Activated naive CD8-positive, alpha-beta T cell treated with anti-CD3 and anti-CD28 coated beads, Interleukin-2, amount 10 ng/mL, durations not matched to agents 7 days and 5 days (primary cell): ENCODE data around the gene NOC2L. TPM values are rescaled to one million over a fixed set of nuclear protein-coding genes. Genes with fewer than 3 reads are reported as not detected.

Source experiments
- ATAC-seq: fragments of 150-1000 bp; cut with Tn5 transposase; one replicate; pipeline ENCODE4 v1.10.0; 2021; ENCODE audit warnings: low read depth, moderate library complexity
- POLR2A ChIA-PET: fragments of 350-600 bp; sonication (Branson Sonifier 250); formaldehyde crosslinking; loops from one replicate; lab custom pipeline; 2021; ENCODE audit warnings: antibody characterized with exemption; lab: Charles Lee
- DNase-seq: peaks from one replicate; pipeline ENCODE4 v3.0.0; 2021
- H3K27ac Mint-ChIP-seq: one replicate; pipeline ENCODE4 v1.8.0; 2022; ENCODE audit warnings: mild to moderate bottlenecking, mixed read lengths
- H3K27me3 Mint-ChIP-seq: one replicate; pipeline ENCODE4 v1.8.0; 2022; ENCODE audit warnings: mild to moderate bottlenecking, moderate library complexity, mixed read lengths
- H3K36me3 Mint-ChIP-seq: one replicate; pipeline ENCODE4 v1.8.0; 2021; ENCODE audit warnings: mild to moderate bottlenecking, mixed read lengths
- H3K4me1 Mint-ChIP-seq: one replicate; pipeline ENCODE4 v1.8.0; 2021; ENCODE audit warnings: mixed read lengths
- H3K4me3 Mint-ChIP-seq: one replicate; pipeline ENCODE4 v1.8.0; 2022; ENCODE audit warnings: mild to moderate bottlenecking, moderate library complexity, mixed read lengths
- H3K9me3 Mint-ChIP-seq: one replicate; pipeline ENCODE4 v1.8.0; 2021; ENCODE audit warnings: mixed read lengths
- total RNA-seq, 2 experiments: library from RNA; stranded (reverse); gene quantifications; one replicate each; pipeline ENCODE4 v1.2.3, GENCODE V29; 2021

NOC2L gene
- total RNA-seq, 2 experiments from 2014 or later: 63.0 to 63.4 TPM

DNA sequence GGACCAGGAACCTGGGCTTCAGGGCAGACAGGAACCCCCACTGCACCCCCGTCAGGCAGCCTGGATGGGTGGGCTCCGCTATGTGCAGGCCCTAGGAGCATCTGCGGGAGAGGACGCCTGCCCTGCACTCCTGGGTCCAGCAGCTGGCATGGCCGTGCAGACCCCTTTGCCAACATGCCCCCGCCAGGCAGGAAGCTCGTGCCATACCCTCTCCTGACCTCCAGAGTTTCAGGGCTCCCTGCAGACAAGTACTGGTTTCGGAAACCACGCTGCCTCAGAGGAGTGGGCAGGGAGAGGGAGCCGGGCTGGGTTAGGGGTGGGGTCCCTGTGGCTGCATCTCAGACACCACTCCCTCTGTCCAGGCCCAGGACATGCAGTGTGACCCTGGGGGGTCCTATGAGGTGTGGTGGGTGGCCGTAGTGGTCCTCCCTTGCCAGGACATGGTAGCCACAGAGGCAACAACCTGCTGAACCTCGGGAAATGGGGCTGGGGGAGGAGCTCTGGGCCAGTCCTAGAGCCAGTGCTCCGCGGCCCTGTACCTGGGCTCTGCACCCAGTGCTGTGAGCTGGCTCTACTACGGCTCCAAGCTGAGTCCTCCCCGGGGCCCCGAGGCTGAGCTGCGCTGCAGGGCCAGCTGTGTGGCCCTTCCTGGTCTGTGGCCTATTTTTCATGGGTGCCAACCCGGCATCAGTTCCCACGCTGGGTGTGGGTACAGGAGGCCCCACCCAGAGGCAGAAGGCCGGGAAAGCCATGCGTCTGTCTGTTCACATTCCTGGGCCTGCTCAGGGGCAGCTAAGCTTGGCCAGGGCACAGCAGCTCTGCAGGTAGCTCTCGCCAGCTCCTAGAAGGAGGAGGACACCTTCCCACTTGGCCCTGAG lies 8.6 kb upstream of the NOC2L start:
- H3K36me3 Mint-ChIP-seq: no peaks in the 10 kb centered on the region
- peaks cover 3% of the 10 kb centered on the region for H3K4me1 Mint-ChIP-seq
- no peak overlapping the region for H3K27ac Mint-ChIP-seq
- no peak for DNase-seq
- peaks cover 3% of the 10 kb centered on the region for H3K9me3 Mint-ChIP-seq
- no peak for ATAC-seq
- H3K27me3 Mint-ChIP-seq: peaks cover 4% of the 10 kb centered on the region
- H3K4me3 Mint-ChIP-seq: no peak overlapping the region
- POLR2A ChIA-PET: interaction anchor here (1.0 to 1.8 kb wide), 5 partner anchors 26 to 71 kb away, joined by 3 to 11 read pairs (median 6); partner anchors contain the start of gene ISG15

GRCh38 chr1:966704-967300 lies 7.7 kb upstream of the NOC2L start:
- peaks cover 5% of the 10 kb centered on the region for H3K4me1 Mint-ChIP-seq
- peak overlapping the region; percentile 87 for H3K27ac Mint-ChIP-seq
- ATAC-seq (peak; percentile 85), DNase-seq (peak; percentile 82)
- H3K27me3 Mint-ChIP-seq: peaks cover 4% of the 10 kb centered on the region
- H3K9me3 Mint-ChIP-seq: peaks cover 3% of the 10 kb centered on the region
- H3K36me3 Mint-ChIP-seq: no peaks in the 10 kb centered on the region
- H3K4me3 Mint-ChIP-seq: peak overlapping the region; percentile 82
- POLR2A ChIA-PET: interaction anchor here (1.0 to 1.8 kb wide), 8 partner anchors 25 to 74 kb away, joined by 3 to 11 read pairs (median 4); partner anchors contain the start of gene ISG15

GRCh38 chr1:966135-966703 lies 7.2 kb upstream of the NOC2L start, which contains the start of gene PLEKHN1:
PLEKHN1 (plus strand) TSS chr1:966482; CDS start chr1:966532, 50 bp downstream.
- H3K9me3 Mint-ChIP-seq: peaks cover 3% of the 10 kb centered on the region
- peak within 1 kb of the TSS; percentile 82 for H3K4me3 Mint-ChIP-seq
- POLR2A ChIA-PET: interaction anchor here (1.0 to 1.8 kb wide), 8 partner anchors 25 to 74 kb away, joined by 3 to 11 read pairs (median 4); partner anchors contain the start of gene ISG15
- H3K4me1 Mint-ChIP-seq: peaks cover 5% of the 10 kb centered on the region
- H3K27ac Mint-ChIP-seq: peak within 1 kb of the TSS; percentile 87
- H3K36me3 Mint-ChIP-seq: no peaks in the 10 kb centered on the region
- H3K27me3 Mint-ChIP-seq: peaks cover 4% of the 10 kb centered on the region
- peak; percentile 46 for ATAC-seq
- DNase-seq: peak; percentile 68

DNA sequence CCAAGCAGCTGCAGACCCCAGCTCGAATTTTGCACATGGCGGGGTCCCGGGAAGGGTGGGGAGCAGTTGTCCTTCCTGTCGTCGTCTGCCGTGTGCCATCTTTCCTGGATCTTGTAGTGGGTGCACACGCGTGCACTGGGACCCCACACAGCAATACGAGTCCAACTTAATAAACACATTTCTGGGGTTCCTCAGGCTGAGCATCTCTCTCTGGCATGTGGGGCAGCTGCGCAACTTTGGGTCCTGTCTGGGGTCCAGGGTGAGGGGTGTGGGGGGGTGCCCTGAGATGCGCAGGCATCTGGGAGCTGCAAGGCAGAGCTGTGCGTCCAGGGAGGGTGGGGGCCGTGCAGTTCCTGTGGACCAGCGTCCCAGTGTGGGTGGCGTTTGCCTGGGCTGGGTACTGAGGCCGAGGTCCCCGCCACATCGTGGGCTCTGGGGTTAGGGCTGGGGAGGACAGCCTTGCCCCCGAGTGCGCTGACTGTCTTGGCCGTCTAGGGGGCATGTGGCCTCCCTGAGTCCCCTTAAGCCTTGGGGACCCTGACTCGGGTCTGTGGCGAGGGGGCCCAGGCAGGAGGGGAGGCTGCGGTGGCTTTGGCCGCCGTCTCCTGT lies 6.6 kb upstream of the NOC2L start:
- Mint-ChIP-seq H3K4me1 (peaks cover 5% of the 10 kb centered on the region), H3K27ac (peak overlapping the region; percentile 64)
- POLR2A ChIA-PET: no interaction called here

GRCh38 chr1:964691-965525 lies 5.9 kb upstream of the NOC2L start:
- H3K9me3 Mint-ChIP-seq: peaks cover 3% of the 10 kb centered on the region
- POLR2A ChIA-PET: no interaction called here
- H3K36me3 Mint-ChIP-seq: no peaks in the 10 kb centered on the region
- no peak overlapping the region for H3K4me3 Mint-ChIP-seq
- peaks cover 4% of the 10 kb centered on the region for H3K27me3 Mint-ChIP-seq
- H3K4me1 Mint-ChIP-seq: peaks cover 5% of the 10 kb centered on the region
- no peak overlapping the region for H3K27ac Mint-ChIP-seq
- no peak for ATAC-seq
- no peak for DNase-seq

More for the DNA sequence above, 6.6 kb upstream of the NOC2L start:
- Mint-ChIP-seq H3K9me3 (peaks cover 3% of the 10 kb centered on the region), H3K4me3 (peak overlapping the region; percentile 55), H3K36me3 (no peaks in the 10 kb centered on the region), H3K27me3 (peaks cover 4% of the 10 kb centered on the region)
- no peak for DNase-seq
- ATAC-seq: no peak

GRCh38 chr1:963746-964525 lies 4.9 kb upstream of the NOC2L start:
- Mint-ChIP-seq H3K27me3 (peaks cover 4% of the 10 kb centered on the region), H3K36me3 (no peaks in the 10 kb centered on the region), H3K4me1 (peaks cover 5% of the 10 kb centered on the region), H3K9me3 (no peaks in the 10 kb centered on the region), H3K4me3 (no peak overlapping the region), H3K27ac (no peak overlapping the region)
- POLR2A ChIA-PET: no interaction called here
- ATAC-seq (no peak), DNase-seq (no peak)

DNA sequence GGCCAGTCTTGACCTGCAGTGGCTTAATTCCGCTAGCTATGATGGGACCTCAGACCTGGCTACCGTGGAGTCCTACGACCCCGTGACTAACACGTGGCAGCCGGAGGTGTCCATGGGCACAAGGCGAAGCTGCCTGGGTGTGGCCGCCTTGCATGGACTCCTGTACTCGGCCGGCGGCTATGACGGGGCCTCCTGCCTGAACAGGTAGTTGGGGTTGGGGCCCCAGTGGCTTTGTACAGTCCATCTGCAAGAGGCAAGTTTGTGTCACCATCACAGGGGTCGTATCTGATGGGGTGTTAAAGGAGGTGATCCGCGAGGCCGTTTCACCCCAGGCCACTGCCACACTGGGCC lies 4.2 kb upstream of the NOC2L start:
- H3K4me3 Mint-ChIP-seq: no peak overlapping the region
- POLR2A ChIA-PET: no interaction called here
- peaks cover 1% of the 10 kb centered on the region for H3K27me3 Mint-ChIP-seq
- H3K36me3 Mint-ChIP-seq: peaks cover 1% of the 10 kb centered on the region
- H3K9me3 Mint-ChIP-seq: no peaks in the 10 kb centered on the region
- no peak overlapping the region for H3K27ac Mint-ChIP-seq
- ATAC-seq: no peak
- DNase-seq: no peak
- peaks cover 7% of the 10 kb centered on the region for H3K4me1 Mint-ChIP-seq

GRCh38 chr1:962381-963300 lies 3.6 kb upstream of the NOC2L start:
- POLR2A ChIA-PET: no interaction called here
- Mint-ChIP-seq H3K4me1 (peaks cover 10% of the 10 kb centered on the region), H3K9me3 (no peaks in the 10 kb centered on the region), H3K27ac (no peak overlapping the region), H3K27me3 (no peaks in the 10 kb centered on the region), H3K4me3 (peak overlapping the region; percentile 67), H3K36me3 (peaks cover 1% of the 10 kb centered on the region)
- no peak for DNase-seq
- no peak for ATAC-seq

DNA sequence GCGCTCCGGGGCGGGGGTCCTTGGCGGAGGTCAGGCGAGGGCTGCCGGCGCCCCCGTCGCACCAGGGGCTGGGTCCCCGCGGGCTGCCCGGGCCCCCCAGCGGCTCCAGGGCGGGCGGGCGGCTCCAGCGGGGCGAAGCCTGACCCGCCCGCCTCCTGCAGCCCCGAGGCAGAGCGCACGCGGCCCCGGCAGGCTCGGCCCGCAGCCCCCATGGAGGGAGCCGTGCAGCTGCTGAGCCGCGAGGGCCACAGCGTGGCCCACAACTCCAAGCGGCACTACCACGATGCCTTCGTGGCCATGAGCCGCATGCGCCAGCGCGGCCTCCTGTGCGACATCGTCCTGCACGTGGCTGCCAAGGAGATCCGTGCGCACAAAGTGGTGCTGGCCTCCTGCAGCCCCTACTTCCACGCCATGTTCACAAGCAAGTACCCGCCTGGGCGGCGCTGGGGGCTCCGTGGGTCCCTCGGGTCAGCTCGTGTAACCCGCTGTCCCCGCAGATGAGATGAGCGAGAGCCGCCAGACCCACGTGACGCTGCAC lies 2.1 kb upstream of the NOC2L start:
- peak overlapping the region; percentile 25 for H3K4me3 Mint-ChIP-seq
- POLR2A ChIA-PET: no interaction called here
- no peak overlapping the region for H3K27ac Mint-ChIP-seq
- no peak for ATAC-seq
- peaks cover 3% of the 10 kb centered on the region for H3K36me3 Mint-ChIP-seq
- DNase-seq: peak; percentile 47
- H3K4me1 Mint-ChIP-seq: peaks cover 12% of the 10 kb centered on the region
- no peaks in the 10 kb centered on the region for H3K9me3 Mint-ChIP-seq
- no peaks in the 10 kb centered on the region for H3K27me3 Mint-ChIP-seq

- Mint-ChIP-seq H3K27me3 (no peaks in the 10 kb centered on the region), H3K27ac (peak within 1 kb of the TSS; percentile 81), H3K4me1 (peaks cover 12% of the 10 kb centered on the region), H3K36me3 (peaks cover 3% of the 10 kb centered on the region), H3K4me3 (peak within 1 kb of the TSS; percentile 97), H3K9me3 (no peaks in the 10 kb centered on the region)
- DNase-seq: peak; percentile 87
- peak; percentile 53 for ATAC-seq
- POLR2A ChIA-PET: no interaction called here
Observed at GRCh38 chr1:960363-961131, 1.5 kb upstream of the NOC2L start, which contains the start of gene KLHL17. KLHL17 (plus strand) TSS chr1:960584; CDS start chr1:960694, 110 bp downstream.
